ENCODE results near the gene NFATC1.

Gene NFATC1

GRCh38 chr18:79522451-79523205, 126.9 kb downstream of the NFATC1 start:
- no peak for TF ChIP-seq CTCF (conservative IDR thresholded peaks at IDR 0.05; ENCODE audit: low read depth, low read length)
- no peak for DNase-seq (ENCODE audit: low read depth)
- no peak overlapping the region for H3K4me3 ChIP-seq (ENCODE audit: low read length)

- no peak overlapping the region for H3K4me3 ChIP-seq (ENCODE audit: low read length)
- DNase-seq (ENCODE audit: low read depth) = no peak
- TF ChIP-seq CTCF (conservative IDR thresholded peaks at IDR 0.05; ENCODE audit: low read depth, low read length) = peak; percentile 1
These were observed 127.5 kb downstream of the NFATC1 start for GRCh38 chr18:79523206-79523735.

GRCh38 chr18:79523736-79524180, 128.0 kb downstream of the NFATC1 start:
- no peak for TF ChIP-seq CTCF (conservative IDR thresholded peaks at IDR 0.05; ENCODE audit: low read depth, low read length)
- no peak for DNase-seq (ENCODE audit: low read depth)
- H3K4me3 ChIP-seq (ENCODE audit: low read length) = no peak overlapping the region

GRCh38 chr18:79524181-79525078, 128.7 kb downstream of the NFATC1 start:
- DNase-seq (ENCODE audit: low read depth) = no peak

GRCh38 chr18:79525556-79526467, 130.1 kb downstream of the NFATC1 start:
- DNase-seq (ENCODE audit: low read depth) = no peak
- no peak for TF ChIP-seq CTCF (conservative IDR thresholded peaks at IDR 0.05; ENCODE audit: low read depth, low read length)
- H3K4me3 ChIP-seq (ENCODE audit: low read length) = no peak overlapping the region

More at GRCh38 chr18:79524181-79525078, 128.7 kb downstream of the NFATC1 start:
- no peak overlapping the region for H3K4me3 ChIP-seq (ENCODE audit: low read length)
- TF ChIP-seq CTCF (conservative IDR thresholded peaks at IDR 0.05; ENCODE audit: low read depth, low read length) = no peak
